ENCODE results near the gene SNX33.

SNX33 gene

GRCh38 chr15:75672646-75673425 lies 25.1 kb downstream of the SNX33 start:
- no peak for TF ChIP-seq CTCF (IDR thresholded peaks at IDR 0.05)

GRCh38 chr15:75673426-75674235 lies 25.9 kb downstream of the SNX33 start:
- no peak for TF ChIP-seq CTCF (IDR thresholded peaks at IDR 0.05)

- no peak for TF ChIP-seq CTCF (IDR thresholded peaks at IDR 0.05)
These were observed 26.7 kb downstream of the SNX33 start for GRCh38 chr15:75674366-75674765.

- TF ChIP-seq CTCF (IDR thresholded peaks at IDR 0.05) = no peak
These were observed 28.1 kb downstream of the SNX33 start for GRCh38 chr15:75675579-75676404.

- TF ChIP-seq CTCF (IDR thresholded peaks at IDR 0.05) = no peak
These were observed 29.2 kb downstream of the SNX33 start for GRCh38 chr15:75676688-75677464.

GRCh38 chr15:75677465-75678323 lies 30.0 kb downstream of the SNX33 start:
- TF ChIP-seq CTCF (IDR thresholded peaks at IDR 0.05) = no peak

All from LNCAP (cell line).